Activated naive CD8-positive, alpha-beta T cell treated with anti-CD3 and anti-CD28 coated beads for 36 hours (primary cell): ENCODE results near the gene RNF112. TPM values are rescaled to one million over a fixed set of nuclear protein-coding genes. Genes with fewer than 3 reads are reported as not detected.
A peak's percentile ranks its signal among the peaks of the same experiment; 100 is the strongest.

Source experiments
- DNase-seq: peaks from one replicate; pipeline ENCODE4 v3.0.0; 2021
- H3K27ac Mint-ChIP-seq: one replicate; pipeline ENCODE4 v1.8.0; 2022; ENCODE audit warnings: mild to moderate bottlenecking, moderate library complexity, mixed read lengths
- H3K27me3 Mint-ChIP-seq: one replicate; pipeline ENCODE4 v1.8.0; 2022; ENCODE audit warnings: mild to moderate bottlenecking, mixed read lengths
- H3K36me3 Mint-ChIP-seq: one replicate; pipeline ENCODE4 v1.8.0; 2021; ENCODE audit warnings: mild to moderate bottlenecking, mixed read lengths
- H3K4me1 Mint-ChIP-seq: one replicate; pipeline ENCODE4 v1.8.0; 2021; ENCODE audit warnings: mixed read lengths
- H3K4me3 Mint-ChIP-seq: one replicate; pipeline ENCODE4 v1.8.0; 2022; ENCODE audit warnings: mild to moderate bottlenecking, moderate library complexity, mixed read lengths
- H3K9me3 Mint-ChIP-seq: one replicate; pipeline ENCODE4 v1.8.0; 2022; ENCODE audit warnings: mixed read lengths
- total RNA-seq, 2 experiments: library from RNA; stranded (reverse); gene quantifications; one replicate each; pipeline ENCODE4 v1.2.3, GENCODE V29; 2021

The RNF112 gene
- total RNA-seq, 2 experiments from 2014 or later, result 0.10 TPM; not detected in 1

GRCh38 chr17:19370493-19370960 lies 40.5 kb upstream of the RNF112 start:
- no peak overlapping the region for H3K4me3 Mint-ChIP-seq
- no peaks in the 10 kb centered on the region for H3K9me3 Mint-ChIP-seq
- no peak overlapping the region for H3K27ac Mint-ChIP-seq
- DNase-seq, result no peak
- H3K4me1 Mint-ChIP-seq, result peaks cover 18% of the 10 kb centered on the region
- H3K27me3 Mint-ChIP-seq, result no peaks in the 10 kb centered on the region
- H3K36me3 Mint-ChIP-seq, result no peaks in the 10 kb centered on the region

GRCh38 chr17:19371259-19372010 lies 39.6 kb upstream of the RNF112 start:
- Mint-ChIP-seq H3K4me3 (peak overlapping the region; percentile 14), H3K27me3 (no peaks in the 10 kb centered on the region), H3K9me3 (no peaks in the 10 kb centered on the region), H3K27ac (no peak overlapping the region), H3K4me1 (peaks cover 23% of the 10 kb centered on the region), H3K36me3 (no peaks in the 10 kb centered on the region)
- DNase-seq, result no peak

GRCh38 chr17:19372011-19372370 lies 39.0 kb upstream of the RNF112 start:
- Mint-ChIP-seq H3K4me3 (no peak overlapping the region), H3K36me3 (no peaks in the 10 kb centered on the region), H3K27ac (no peak overlapping the region), H3K4me1 (peaks cover 27% of the 10 kb centered on the region), H3K9me3 (no peaks in the 10 kb centered on the region), H3K27me3 (no peaks in the 10 kb centered on the region)
- no peak for DNase-seq

GRCh38 chr17:19372439-19372838 lies 38.6 kb upstream of the RNF112 start:
- DNase-seq, result no peak
- peaks cover 28% of the 10 kb centered on the region for H3K4me1 Mint-ChIP-seq
- no peaks in the 10 kb centered on the region for H3K36me3 Mint-ChIP-seq
- no peaks in the 10 kb centered on the region for H3K27me3 Mint-ChIP-seq
- H3K4me3 Mint-ChIP-seq, result no peak overlapping the region
- H3K27ac Mint-ChIP-seq, result no peak overlapping the region
- no peaks in the 10 kb centered on the region for H3K9me3 Mint-ChIP-seq

- H3K27me3 Mint-ChIP-seq, result no peaks in the 10 kb centered on the region
- H3K9me3 Mint-ChIP-seq, result no peaks in the 10 kb centered on the region
- no peak overlapping the region for H3K27ac Mint-ChIP-seq
- peaks cover 28% of the 10 kb centered on the region for H3K4me1 Mint-ChIP-seq
- H3K36me3 Mint-ChIP-seq, result no peaks in the 10 kb centered on the region
- no peak for DNase-seq
- no peak overlapping the region for H3K4me3 Mint-ChIP-seq
Measured at GRCh38 chr17:19372866-19373504, 38.0 kb upstream of the RNF112 start.

GRCh38 chr17:19374136-19374535 lies 36.9 kb upstream of the RNF112 start:
- Mint-ChIP-seq H3K4me3 (no peak overlapping the region), H3K36me3 (no peaks in the 10 kb centered on the region), H3K27me3 (no peaks in the 10 kb centered on the region), H3K27ac (no peak overlapping the region), H3K9me3 (no peaks in the 10 kb centered on the region), H3K4me1 (peaks cover 28% of the 10 kb centered on the region)
- no peak for DNase-seq

GRCh38 chr17:19375732-19376131 lies 35.3 kb upstream of the RNF112 start:
- H3K27ac Mint-ChIP-seq, result no peak overlapping the region
- no peaks in the 10 kb centered on the region for H3K9me3 Mint-ChIP-seq
- peaks cover 4% of the 10 kb centered on the region for H3K36me3 Mint-ChIP-seq
- no peak for DNase-seq
- H3K4me1 Mint-ChIP-seq, result peaks cover 19% of the 10 kb centered on the region
- H3K27me3 Mint-ChIP-seq, result no peaks in the 10 kb centered on the region
- H3K4me3 Mint-ChIP-seq, result peak overlapping the region; percentile 7

- Mint-ChIP-seq H3K36me3 (peaks cover 8% of the 10 kb centered on the region), H3K27me3 (no peaks in the 10 kb centered on the region), H3K4me1 (peaks cover 13% of the 10 kb centered on the region), H3K9me3 (no peaks in the 10 kb centered on the region), H3K4me3 (peak overlapping the region; percentile 99), H3K27ac (peak overlapping the region; percentile 99)
- DNase-seq, result no peak
Measured at GRCh38 chr17:19376811-19377210, 34.2 kb upstream of the RNF112 start.

GRCh38 chr17:19377602-19378415 lies 33.2 kb upstream of the RNF112 start:
- Mint-ChIP-seq H3K36me3 (peaks cover 9% of the 10 kb centered on the region), H3K9me3 (no peaks in the 10 kb centered on the region), H3K4me1 (peaks cover 13% of the 10 kb centered on the region), H3K4me3 (peak overlapping the region; percentile 99), H3K27me3 (no peaks in the 10 kb centered on the region), H3K27ac (peak overlapping the region; percentile 99)
- peak; percentile 99 for DNase-seq

- no peak for DNase-seq
- Mint-ChIP-seq H3K9me3 (no peaks in the 10 kb centered on the region), H3K4me3 (peak within 1 kb of the TSS; percentile 99), H3K36me3 (peaks cover 9% of the 10 kb centered on the region), H3K4me1 (peaks cover 13% of the 10 kb centered on the region), H3K27me3 (no peaks in the 10 kb centered on the region), H3K27ac (peak within 1 kb of the TSS; percentile 99)
Measured at GRCh38 chr17:19378416-19379360, 32.3 kb upstream of the RNF112 start, which contains the start of gene MAPK7. Gene MAPK7 (plus strand): TSS chr17:19378498. CDS start chr17:19378901, 403 bp downstream.

GRCh38 chr17:19379361-19380065 lies 31.5 kb upstream of the RNF112 start:
- DNase-seq, result no peak
- Mint-ChIP-seq H3K27me3 (no peaks in the 10 kb centered on the region), H3K4me3 (peak overlapping the region; percentile 99), H3K36me3 (peaks cover 12% of the 10 kb centered on the region), H3K9me3 (no peaks in the 10 kb centered on the region), H3K27ac (no peak overlapping the region), H3K4me1 (peaks cover 13% of the 10 kb centered on the region)

- Mint-ChIP-seq H3K27me3 (no peaks in the 10 kb centered on the region), H3K36me3 (peaks cover 14% of the 10 kb centered on the region), H3K27ac (no peak overlapping the region), H3K4me1 (peaks cover 13% of the 10 kb centered on the region), H3K9me3 (no peaks in the 10 kb centered on the region), H3K4me3 (no peak overlapping the region)
- DNase-seq, result no peak
Measured at GRCh38 chr17:19380481-19381301, 30.3 kb upstream of the RNF112 start.

GRCh38 chr17:19381361-19381740 lies 29.7 kb upstream of the RNF112 start:
- Mint-ChIP-seq H3K4me3 (no peak overlapping the region), H3K9me3 (no peaks in the 10 kb centered on the region), H3K27me3 (no peaks in the 10 kb centered on the region), H3K27ac (no peak overlapping the region), H3K36me3 (peaks cover 14% of the 10 kb centered on the region), H3K4me1 (peaks cover 9% of the 10 kb centered on the region)
- DNase-seq, result no peak
